Measurements from ENCODE around the gene CYP26C1.

CYP26C1 gene

DNA sequence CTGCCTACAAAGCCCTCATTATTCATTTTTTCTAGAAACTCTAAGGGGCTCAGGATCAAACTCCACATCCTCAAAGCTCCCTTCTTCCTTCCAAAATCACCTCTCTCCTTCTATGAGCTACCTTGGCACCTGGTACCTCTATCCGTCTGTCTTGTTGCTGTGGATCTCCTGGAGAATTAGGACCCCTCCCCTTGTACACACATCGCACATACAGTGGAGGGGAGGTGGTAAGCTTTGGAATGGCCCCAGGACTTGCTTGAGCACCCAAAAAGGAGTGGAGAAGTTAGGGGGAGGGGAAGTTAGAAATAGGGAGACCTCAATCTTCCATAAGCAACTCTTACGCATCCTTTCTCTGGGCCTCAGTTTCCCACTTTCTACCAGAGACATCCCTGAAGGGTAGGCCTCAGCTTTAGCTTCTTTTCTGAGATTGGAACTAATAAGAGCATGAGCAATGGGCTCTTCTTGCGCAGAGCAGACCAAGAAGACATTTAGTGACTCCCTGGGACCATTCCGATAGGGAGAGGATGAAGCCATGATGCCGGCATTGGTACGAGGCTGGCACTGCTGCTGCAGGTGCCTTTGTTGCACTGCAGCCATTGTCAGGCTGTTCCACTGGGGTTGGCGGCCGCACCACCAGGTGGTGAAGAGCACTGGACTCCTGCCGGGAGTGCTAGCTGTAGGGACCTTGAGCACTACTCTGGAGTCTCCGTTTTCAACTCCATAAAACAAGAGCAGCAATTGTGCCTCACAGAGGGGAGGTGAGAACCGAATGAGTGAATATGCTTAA, 4.5 kb downstream of the CYP26C1 start:
- DNase-seq: no peak

DNA sequence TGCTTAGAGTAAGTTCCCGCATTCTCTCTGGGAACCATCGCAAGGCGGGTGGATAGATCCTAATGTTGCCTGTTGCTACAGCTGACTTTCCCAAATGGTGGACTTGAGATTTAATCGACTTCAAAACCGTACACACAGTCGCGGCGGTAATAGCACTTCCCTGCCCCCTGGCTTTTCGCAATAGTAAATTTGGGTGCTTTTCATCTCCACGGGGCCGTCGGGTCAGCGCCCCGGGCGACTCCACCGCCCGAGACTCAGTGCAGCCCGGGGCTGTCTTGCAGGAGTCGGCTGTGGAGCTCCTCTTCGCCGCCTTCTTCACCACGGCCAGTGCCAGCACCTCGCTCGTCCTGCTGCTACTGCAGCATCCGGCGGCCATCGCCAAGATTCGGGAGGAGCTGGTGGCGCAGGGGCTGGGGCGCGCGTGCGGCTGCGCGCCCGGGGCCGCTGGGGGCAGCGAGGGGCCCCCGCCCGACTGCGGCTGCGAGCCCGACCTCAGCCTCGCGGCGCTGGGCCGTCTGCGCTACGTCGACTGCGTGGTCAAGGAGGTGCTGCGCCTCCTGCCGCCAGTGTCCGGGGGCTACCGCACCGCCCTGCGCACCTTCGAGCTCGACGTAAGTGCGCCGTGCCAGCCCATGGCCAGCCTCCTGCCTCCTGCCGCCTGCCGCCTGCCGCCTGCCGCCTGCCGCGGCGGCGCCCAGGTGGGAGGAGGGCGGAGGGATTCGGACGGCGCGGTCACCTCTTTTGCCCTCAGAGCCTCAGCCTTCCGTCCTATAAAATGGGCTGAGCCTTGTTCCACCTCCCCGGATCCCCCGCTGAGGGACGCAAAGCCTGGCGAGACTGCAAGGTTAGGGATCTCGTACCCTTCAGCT, 5.3 kb downstream of the CYP26C1 start:
- no peak for DNase-seq

DNA sequence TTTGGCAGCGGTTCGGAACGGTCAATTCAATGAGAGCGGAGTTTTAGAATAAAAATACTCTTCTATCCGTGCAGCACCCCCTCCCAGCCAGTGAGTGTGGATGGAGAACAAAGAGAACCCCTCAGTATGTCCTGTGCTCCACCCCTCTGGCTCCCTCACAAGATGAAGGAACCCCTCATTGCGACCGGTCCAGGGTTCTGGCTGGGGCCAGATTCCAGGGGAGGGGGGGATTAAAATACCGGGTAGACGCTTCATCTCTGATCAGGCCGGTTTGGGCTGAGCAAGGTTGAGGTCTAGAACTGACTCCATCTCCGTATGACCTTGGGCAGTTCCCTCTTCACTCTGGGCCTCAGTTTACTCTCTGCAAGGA, 5.9 kb downstream of the CYP26C1 start:
- no peak for DNase-seq

DNA sequence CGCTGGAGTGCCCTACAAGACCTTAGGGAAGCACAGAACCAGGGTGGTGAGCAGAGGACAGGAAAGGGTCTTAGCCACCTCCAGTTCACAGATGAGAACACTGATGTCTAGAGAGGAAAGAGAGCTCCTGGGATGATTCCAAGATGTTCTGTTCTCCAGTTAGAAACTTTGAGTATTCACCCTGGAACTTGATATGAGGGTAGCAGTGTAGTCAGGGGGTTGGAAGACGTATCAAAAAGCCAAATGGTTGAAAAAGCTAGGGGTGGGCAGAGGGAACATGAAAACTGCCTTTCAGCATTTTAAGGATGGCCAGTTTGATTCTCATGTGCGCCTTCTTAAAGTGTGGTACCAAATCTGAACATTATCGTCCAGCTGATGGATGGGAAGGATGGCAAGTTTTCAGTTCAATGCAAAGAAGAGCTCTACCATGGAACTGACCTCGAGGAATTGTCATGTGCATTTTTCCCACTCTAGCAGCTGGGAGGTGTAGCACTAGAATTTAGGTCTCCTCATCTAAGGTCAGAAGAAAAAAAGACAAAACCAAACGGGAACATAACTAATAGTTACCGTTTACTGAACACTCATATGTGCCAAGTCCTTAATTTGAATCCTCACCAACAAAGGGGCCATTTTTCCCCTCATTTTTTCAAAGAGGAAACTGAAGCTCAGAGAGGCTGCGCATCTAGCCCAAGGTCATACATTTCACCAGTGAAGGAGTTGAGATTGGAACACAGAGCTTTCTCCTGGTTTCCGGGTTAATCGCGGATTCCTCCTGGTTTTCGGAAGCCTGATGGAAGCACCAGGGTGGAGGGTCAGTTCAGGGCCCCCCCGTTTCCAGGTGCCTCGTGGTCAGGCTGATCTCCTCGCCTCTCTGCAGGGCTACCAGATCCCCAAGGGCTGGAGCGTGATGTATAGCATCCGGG, 7.1 kb downstream of the CYP26C1 start:
- no peak for DNase-seq

DNA sequence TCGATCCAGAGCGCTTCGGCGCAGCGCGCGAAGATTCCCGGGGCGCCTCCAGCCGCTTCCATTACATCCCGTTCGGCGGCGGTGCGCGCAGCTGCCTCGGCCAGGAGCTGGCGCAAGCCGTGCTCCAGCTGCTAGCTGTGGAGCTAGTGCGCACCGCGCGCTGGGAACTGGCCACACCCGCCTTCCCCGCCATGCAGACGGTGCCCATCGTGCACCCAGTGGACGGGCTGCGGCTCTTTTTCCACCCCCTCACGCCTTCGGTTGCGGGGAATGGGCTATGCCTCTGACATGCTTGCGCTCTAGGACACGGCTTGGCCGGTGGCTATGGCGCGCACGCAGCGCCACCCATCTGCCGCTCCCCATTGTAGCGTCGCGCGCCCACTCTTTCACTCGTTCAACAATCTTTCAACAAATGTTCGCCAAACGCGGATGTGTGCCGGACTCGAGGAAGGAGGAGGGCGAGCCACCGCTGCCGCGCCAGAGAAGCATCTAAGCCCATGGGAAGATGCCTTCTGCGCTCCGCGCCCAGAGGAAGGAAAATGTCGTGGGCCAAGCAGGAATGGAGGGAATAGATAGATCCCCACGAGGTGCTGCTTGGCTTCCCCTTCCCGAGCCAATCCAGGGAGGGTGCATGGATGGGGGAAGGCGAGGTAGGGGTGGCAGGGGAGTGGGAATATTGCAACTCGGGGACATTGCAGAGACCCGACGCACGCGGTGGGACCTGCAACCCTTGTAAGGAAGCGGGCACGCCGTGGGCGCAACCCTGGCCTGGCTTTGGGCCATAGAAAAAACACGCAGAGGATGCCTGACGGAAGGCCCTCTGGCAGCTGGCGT, 8.0 kb downstream of the CYP26C1 start:
- no peak for DNase-seq

DNA sequence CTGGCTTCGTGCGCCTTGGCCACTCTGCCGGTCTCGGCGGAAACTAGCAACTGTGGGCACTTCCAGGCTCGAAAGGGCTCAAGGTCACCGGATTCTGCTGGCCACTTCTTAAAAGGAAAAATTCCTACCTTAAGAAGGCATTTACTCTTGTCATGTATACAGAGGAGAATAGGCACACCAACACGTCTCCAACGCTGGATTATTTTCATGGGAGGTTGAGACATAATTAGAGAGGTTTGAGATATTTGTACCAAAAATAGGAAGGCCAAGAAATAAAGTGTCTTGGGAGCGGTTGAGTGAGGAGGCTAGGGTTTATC, 8.6 kb downstream of the CYP26C1 start:
- no peak for DNase-seq

DNA sequence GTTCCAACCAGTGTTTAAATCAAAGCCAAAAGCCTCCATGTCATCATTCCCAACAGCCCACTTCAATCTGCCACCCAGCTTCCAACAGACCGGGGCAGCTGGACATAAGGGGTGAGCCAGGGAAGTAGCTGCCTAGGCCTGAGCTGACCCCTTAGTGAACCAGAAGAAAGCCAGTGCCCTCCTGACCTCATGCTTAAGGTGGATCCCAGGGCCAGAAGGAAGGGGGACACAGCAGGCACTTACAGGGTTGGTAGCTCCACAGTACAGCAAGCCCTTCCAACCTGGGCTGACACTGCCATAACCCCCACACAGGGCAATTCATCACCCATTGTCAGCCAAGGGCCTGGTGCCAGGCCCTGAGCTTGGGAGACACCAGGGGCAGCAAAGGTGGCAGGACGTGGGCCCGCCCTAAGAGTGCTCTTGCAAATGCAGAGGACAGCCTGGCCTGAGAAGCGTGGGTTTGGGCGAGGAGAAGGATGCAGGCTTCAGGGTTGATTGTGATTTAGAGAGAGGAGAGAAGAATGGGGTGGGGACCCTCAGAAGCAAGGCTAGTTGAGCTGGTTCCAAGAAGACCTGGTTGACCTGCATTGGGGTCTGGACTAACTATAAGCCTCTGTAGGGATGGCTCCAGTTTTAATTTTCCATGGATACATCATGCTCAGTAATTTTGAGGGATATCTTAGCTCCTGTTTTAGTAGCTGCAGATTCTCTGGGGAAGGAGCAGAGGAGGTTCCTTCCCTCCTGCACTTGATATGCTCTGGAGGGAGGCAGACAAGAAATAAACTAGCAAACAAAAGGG, 10.0 kb downstream of the CYP26C1 start:
- DNase-seq: no peak

DNA sequence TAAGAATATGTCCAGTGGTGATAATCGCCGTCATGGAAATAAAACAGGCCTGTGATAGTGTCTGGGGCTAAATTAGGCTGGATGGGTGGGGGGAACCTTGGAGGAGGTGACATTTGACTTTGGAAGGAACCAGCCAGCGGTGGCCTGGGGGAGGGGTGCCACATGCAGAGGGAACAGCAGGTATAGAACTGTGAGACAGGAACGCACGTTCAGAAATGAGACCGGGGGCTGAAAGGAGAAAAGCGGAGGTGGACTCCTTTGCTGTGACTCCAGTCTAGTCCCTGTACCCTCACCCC, 10.5 kb downstream of the CYP26C1 start:
- no peak for DNase-seq

DNA sequence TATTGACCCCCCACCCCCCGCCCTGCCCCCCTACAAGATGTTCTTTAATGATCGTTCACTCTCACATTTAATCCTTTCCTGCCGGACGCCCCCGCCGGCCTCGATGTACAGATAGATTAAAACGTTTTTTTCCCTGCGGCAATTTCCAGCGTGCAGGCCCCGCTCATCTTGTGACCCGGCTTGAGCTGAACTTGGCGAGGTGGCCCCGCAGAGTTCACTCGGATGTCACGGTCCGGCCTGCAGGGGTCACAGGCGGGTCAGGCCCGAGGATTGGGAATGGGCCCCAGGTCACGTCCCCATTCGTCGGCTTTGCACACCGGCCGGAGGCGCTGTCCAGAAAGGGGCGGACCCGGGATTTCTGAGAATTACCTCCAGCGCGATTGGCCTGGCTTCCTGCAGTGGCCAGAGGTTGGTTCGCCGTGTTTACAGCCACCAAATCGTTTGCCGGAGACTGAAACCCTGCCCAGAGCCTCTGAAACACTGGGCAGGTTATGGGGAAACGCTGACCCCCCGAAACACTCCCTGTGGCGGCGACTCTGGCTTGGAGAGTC, 11.2 kb downstream of the CYP26C1 start:
- no peak for DNase-seq

DNA sequence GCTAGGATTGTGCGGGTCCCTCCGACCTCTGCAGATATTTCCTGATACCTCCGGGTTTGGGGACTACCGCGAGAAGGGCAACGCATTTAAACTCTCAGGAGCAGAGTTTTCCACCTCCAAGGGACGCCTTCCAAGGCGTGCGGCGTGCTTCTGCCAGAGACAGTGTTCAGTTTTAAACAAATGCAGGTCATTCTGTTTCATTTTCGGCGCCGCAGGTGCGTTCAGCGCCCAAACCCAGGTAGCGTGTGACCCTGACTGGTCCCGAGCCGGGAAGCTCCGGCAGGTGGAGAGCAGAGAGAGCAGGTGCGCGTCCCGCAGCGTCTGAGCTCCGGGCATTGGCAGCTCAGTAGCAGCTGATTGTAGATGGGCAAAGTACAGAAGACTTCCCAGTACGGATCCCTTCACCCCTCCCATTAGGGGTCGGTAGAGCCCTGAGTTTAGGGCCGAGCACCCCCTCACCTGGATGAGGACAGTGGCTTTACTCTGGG, 11.7 kb downstream of the CYP26C1 start:
- no peak for DNase-seq

DNA sequence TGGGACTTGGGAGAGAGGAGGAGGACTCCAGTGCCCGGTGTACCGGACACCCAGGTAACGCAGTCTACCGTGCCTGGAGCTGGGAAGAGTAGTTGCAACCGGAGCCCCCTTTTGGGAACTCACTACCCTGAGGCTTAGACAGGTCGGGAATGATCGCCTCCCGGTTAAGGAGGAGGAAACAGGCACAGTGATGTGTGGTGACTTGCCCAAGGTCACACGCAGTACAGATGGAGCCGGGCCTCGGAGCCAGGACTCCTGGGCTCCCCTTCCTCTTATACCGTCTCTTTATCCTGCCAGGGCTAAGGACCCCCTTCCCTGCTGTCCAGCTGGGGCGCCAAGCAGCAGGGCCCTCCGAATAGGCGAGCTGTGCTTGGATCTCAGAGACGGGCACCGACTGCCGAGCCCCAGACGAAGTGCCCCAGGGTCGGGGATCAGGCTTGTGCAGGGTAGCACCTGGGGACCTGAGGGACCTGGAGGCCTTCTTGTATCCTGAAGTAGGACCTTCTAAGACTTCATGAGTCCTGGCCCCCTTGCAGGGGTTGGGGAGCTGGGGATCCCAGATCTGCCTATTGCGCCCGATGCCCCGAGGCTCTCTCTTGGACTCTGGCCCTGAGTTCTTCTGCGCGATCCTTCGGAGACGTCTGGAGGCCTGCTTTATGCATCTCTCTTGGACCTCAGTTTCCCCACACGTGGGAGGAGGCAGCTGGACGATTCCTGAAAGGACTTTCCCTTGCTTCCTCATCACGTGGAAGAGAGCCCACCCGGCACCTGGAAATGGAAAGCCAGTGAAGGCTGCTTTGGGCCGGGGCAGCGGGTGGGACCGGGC, 12.3 kb downstream of the CYP26C1 start:
- DNase-seq: no peak

DNA sequence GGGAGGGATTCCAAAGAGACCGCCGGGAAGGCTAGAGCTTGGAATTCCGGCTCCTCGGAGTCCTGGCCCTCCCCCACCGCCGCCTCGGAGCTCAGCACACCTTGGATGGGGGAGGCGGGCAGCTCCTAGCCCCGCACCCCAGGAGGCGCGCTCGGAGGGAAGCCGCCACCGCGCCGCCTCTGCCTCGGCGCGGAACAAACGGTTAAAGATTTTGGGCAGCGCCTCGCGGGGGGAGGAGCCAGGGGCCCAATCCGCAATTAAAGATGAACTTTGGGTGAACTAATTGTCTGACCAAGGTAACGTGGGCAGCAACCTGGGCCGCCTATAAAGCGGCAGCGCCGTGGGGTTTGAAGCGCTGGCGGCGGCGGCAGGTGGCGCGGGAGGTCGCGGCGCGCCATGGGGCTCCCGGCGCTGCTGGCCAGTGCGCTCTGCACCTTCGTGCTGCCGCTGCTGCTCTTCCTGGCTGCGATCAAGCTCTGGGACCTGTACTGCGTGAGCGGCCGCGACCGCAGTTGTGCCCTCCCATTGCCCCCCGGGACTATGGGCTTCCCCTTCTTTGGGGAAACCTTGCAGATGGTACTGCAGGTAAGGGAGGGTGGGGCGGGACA, 13.0 kb downstream of the CYP26C1 start, which contains the start of gene CYP26A1:
CYP26A1 (plus strand) TSS at position 355 of the 608 bp plus-strand sequence; CDS start at position 397, 42 bp downstream.
- no peak for DNase-seq

DNA sequence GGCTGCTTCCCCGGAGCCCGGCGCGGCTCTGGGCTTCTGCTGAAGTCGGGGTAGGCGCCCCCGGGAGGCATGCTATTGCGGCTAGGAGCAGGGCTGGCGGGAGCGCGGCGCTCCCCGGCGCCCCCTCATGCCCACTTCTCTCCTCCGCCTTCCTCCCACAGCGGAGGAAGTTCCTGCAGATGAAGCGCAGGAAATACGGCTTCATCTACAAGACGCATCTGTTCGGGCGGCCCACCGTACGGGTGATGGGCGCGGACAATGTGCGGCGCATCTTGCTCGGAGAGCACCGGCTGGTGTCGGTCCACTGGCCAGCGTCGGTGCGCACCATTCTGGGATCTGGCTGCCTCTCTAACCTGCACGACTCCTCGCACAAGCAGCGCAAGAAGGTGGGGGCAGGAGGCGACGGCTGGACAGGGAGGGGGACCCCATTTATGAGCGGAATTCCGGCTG, 13.6 kb downstream of the CYP26C1 start:
- DNase-seq: no peak

DNA sequence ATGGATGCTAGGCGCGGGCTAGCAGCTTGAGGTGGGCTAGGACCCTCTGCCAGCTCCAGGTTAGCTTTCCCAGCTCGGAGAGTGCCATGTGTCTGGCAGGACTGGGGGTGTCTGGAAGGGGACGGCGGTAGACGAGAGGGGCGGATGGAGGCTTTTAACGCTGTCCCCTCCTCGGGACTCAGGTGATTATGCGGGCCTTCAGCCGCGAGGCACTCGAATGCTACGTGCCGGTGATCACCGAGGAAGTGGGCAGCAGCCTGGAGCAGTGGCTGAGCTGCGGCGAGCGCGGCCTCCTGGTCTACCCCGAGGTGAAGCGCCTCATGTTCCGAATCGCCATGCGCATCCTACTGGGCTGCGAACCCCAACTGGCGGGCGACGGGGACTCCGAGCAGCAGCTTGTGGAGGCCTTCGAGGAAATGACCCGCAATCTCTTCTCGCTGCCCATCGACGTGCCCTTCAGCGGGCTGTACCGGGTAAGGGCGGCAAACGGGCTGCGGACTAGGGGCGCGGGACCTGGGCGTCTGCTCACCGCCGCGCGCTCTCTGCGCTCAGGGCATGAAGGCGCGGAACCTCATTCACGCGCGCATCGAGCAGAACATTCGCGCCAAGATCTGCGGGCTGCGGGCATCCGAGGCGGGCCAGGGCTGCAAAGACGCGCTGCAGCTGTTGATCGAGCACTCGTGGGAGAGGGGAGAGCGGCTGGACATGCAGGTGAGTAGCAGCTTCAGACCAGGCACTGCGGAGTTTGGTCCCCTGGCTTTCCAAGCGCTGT, 14.2 kb downstream of the CYP26C1 start:
- no peak for DNase-seq

DNA sequence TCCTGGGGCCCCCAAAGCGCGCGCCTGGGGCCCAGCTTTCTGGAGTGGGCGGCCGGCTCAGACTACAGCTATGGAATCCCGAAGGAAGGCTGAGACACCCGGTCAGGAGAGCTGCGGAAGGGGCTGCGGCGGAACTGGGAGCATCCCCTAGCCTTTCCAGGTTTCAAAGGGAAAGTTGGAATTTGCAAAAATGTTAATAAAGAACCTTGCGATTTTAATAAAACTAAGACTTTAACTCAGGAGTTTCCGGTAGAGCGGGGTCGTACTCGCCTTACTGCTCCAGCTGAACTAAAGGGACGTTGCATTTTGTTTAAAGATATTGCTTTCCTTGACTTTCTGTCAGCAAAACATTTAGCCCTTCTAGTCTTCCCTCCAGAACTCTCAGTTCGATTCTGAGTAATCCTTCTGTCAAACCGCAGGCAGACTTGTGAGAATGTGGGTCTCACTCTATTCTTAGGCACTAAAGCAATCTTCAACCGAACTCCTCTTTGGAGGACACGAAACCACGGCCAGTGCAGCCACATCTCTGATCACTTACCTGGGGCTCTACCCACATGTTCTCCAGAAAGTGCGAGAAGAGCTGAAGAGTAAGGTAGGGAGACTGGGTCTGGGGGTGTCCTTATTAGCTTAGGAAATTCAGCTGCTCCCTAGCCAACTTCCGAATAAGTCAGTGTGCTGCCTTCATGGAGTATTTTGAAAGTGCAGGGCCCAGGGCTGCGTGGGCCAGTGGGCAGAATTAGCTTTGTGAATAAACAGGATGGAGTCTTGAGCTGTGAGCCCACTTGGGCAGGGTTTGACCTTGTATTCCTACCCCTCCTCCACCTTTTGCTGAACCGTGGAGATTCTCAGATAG, 15.0 kb downstream of the CYP26C1 start:
- DNase-seq: no peak

DNA sequence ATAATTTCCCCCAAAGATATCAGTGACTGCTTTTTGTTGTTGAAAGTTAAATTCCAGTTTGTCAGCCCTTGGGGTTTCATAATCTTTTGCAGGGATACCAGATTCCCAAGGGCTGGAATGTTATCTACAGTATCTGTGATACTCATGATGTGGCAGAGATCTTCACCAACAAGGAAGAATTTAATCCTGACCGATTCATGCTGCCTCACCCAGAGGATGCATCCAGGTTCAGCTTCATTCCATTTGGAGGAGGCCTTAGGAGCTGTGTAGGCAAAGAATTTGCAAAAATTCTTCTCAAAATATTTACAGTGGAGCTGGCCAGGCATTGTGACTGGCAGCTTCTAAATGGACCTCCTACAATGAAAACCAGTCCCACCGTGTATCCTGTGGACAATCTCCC, 16.3 kb downstream of the CYP26C1 start:
- no peak for DNase-seq

DNA sequence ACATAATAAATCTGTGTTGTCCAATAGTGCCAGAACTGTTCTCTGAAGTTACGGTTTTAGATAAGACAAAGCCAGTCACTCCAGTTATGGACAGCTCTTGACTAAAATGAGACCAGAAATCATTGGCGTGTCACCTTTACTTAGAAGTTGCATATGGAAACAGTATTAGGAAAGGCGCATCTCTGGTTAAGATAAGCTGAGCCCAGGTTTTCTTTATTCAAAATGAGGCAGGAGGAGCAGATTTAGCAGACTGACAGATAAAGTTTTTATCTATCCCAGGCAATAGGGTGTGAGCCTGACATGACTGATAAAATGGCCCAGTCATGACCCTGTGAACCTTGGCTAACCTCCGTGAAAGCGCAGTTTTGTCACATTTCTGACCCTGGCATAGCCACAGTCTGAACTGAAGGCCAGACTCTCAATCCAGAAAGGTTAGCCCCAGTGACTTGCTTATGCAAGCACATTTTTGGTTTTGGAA, 17.3 kb downstream of the CYP26C1 start:
- DNase-seq: no peak

Data from NCI-H187 (cell line).